SU-DHL-6 (cell line): ENCODE measurements around the gene CORO6.

Experiments used
- H2AFZ ChIP-seq: fragments of 200-600 bp; sonication (generic); 2 replicates; pipeline ENCODE4 v1.6.1; 2014; ENCODE audit warnings: low read depth, mild to moderate bottlenecking, moderate library complexity, mixed read lengths, antibody characterized with exemption, low read length; ENCODE audit not compliant: severe bottlenecking
- H3F3A ChIP-seq: fragments of 200-600 bp; shearing (Covaris generic); 2 replicates; pipeline ENCODE4 v1.6.0; 2016; ENCODE audit warnings: antibody characterized with exemption, mild to moderate bottlenecking; ENCODE audit not compliant: insufficient read depth
- H3K27ac ChIP-seq: fragments of 200-600 bp; sonication (generic); 2 replicates; pipeline ENCODE4 v1.5.1; 2016; ENCODE audit warnings: low read depth, mild to moderate bottlenecking, low read length, moderate library complexity, mixed read lengths
- H3K27me3 ChIP-seq: fragments of 200-600 bp; sonication (generic), shearing (Covaris generic); 2 replicates; pipeline ENCODE4 v1.6.0; 2014; ENCODE audit warnings: mild to moderate bottlenecking, low read length
- H3K36me3 ChIP-seq: fragments of 200-600 bp; sonication (generic); 2 replicates; pipeline ENCODE4 v1.6.1; 2014; ENCODE audit warnings: mild to moderate bottlenecking, low read length, mixed read lengths
- H3K4me2 ChIP-seq: fragments of 300-600, 200-600 bp; shearing (Covaris generic), sonication (generic); 2 replicates; pipeline ENCODE4 v1.6.0; 2014; ENCODE audit warnings: low read length, low read depth, mild to moderate bottlenecking; ENCODE audit not compliant: poor library complexity, severe bottlenecking
- H3K4me3 ChIP-seq: fragments of 200-600 bp; sonication (generic); 2 replicates; pipeline ENCODE4 v1.5.1; 2014; ENCODE audit warnings: antibody characterized with exemption, low read length, mild to moderate bottlenecking, mixed read lengths; ENCODE audit not compliant: insufficient read depth, poor library complexity, severe bottlenecking
- H3K79me2 ChIP-seq: fragments of 200-600 bp; sonication (generic); 2 replicates; pipeline ENCODE4 v1.6.1; 2014; ENCODE audit warnings: mild to moderate bottlenecking, low read length, moderate library complexity; ENCODE audit not compliant: insufficient read depth
- H3K9ac ChIP-seq: fragments of 200-600 bp; sonication (generic); 2 replicates; pipeline ENCODE4 v1.7.0; 2014; ENCODE audit warnings: mild to moderate bottlenecking, low read length
- H3K9me2 ChIP-seq: fragments of 200-600 bp; sonication (generic); replicated peaks from 2 replicates; pipeline ENCODE4 v1.6.1; 2014; ENCODE audit warnings: low read length; ENCODE audit not compliant: insufficient read depth
- H3K9me3 ChIP-seq: fragments of 200-600 bp; sonication (generic); 2 replicates; pipeline ENCODE4 v1.6.1; 2014; ENCODE audit warnings: low read length, mixed read lengths; ENCODE audit not compliant: insufficient read depth
- H4K20me1 ChIP-seq: fragments of 200-600 bp; sonication (generic); 2 replicates; pipeline ENCODE4 v1.6.1; 2014; ENCODE audit warnings: low read depth, mild to moderate bottlenecking, antibody characterized with exemption, low read length, moderate library complexity, mixed read lengths
- EZH2phosphoT487 ChIP-seq: fragments of 200-600 bp; sonication (generic), shearing (Covaris generic); conservative IDR thresholded peaks from 2 replicates; pipeline ENCODE4 v1.6.1; 2018; ENCODE audit warnings: mild to moderate bottlenecking, antibody characterized with exemption, low read length, moderate library complexity, mixed read lengths
- TF ChIP-seq, protein P1 (sequence below): fragments of 200-600 bp; sonication (generic); IDR thresholded peaks from one replicate; pipeline ENCODE4 v1.5.1; 2017; ENCODE audit warnings: antibody characterized with exemption, mild to moderate bottlenecking, low read length, moderate library complexity; ENCODE audit not compliant: insufficient read depth, poor library complexity, severe bottlenecking

Gene CORO6

DNA sequence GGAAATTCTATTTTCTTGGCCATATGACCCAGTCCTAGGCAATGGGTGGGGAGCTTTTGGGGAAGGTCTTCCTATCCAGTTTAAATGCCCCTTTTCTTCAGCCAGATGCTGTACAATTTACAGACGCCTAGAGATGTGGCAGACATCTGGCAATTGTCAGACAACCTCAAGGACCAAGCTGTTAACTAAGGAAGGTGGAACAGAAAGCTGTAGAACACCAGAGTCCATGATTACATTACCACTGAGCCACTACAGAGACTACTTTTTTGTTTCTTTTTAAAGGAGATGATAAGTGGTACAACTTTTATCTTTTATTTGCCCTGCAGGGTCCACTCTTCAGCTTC is 21.1 kb upstream of the CORO6 start:
- Histone ChIP-seq H3F3A (no peaks in the 10 kb centered on the region; the same call in 1 of the 2 replicates), H3K4me2 (no peak overlapping the region), H3K4me3 (no peak overlapping the region), H3K9ac (no peak overlapping the region), H4K20me1 (no peaks in the 10 kb centered on the region), H3K9me3 (no peaks in the 10 kb centered on the region), H3K79me2 (no peaks in the 10 kb centered on the region), H2AFZ (no peak overlapping the region), H3K9me2 (no peaks in the 10 kb centered on the region), H3K27ac (no peak overlapping the region), H3K27me3 (no peaks in the 10 kb centered on the region), H3K36me3 (no peaks in the 10 kb centered on the region)
- TF ChIP-seq, protein P1, sequence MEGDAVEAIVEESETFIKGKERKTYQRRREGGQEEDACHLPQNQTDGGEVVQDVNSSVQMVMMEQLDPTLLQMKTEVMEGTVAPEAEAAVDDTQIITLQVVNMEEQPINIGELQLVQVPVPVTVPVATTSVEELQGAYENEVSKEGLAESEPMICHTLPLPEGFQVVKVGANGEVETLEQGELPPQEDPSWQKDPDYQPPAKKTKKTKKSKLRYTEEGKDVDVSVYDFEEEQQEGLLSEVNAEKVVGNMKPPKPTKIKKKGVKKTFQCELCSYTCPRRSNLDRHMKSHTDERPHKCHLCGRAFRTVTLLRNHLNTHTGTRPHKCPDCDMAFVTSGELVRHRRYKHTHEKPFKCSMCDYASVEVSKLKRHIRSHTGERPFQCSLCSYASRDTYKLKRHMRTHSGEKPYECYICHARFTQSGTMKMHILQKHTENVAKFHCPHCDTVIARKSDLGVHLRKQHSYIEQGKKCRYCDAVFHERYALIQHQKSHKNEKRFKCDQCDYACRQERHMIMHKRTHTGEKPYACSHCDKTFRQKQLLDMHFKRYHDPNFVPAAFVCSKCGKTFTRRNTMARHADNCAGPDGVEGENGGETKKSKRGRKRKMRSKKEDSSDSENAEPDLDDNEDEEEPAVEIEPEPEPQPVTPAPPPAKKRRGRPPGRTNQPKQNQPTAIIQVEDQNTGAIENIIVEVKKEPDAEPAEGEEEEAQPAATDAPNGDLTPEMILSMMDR, result no peak
- no peak for TF ChIP-seq EZH2phosphoT487

DNA sequence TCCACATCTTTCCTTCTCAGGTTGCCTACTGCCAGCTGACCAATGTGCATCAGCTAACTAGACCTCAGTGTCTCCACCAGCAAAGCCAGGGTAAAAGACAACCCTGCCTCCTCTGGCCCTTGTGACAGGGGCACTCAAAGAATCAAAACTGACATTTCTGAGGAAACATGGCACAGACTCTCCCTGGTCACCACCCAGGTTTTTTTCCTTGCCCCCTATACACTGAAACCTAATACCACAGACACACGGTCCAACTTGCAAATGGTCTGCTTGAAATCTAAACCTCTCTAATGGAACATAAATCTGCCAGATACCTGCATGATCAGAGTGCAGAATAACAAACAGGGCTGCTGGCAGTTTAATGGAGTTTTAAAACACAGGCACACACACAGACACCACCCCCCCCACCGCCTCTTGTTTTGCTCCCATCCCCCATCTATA is 19.5 kb upstream of the CORO6 start:
- Histone ChIP-seq H3K36me3 (no peaks in the 10 kb centered on the region), H3K27me3 (no peaks in the 10 kb centered on the region), H3K9me3 (no peaks in the 10 kb centered on the region), H3F3A (no peaks in the 10 kb centered on the region; the same call in 1 of the 2 replicates), H3K9me2 (no peaks in the 10 kb centered on the region), H3K4me2 (no peak overlapping the region), H3K4me3 (no peak overlapping the region), H3K9ac (no peak overlapping the region), H3K27ac (no peak overlapping the region), H4K20me1 (no peaks in the 10 kb centered on the region), H3K79me2 (no peaks in the 10 kb centered on the region), H2AFZ (no peak overlapping the region)
- TF ChIP-seq EZH2phosphoT487, result no peak

DNA sequence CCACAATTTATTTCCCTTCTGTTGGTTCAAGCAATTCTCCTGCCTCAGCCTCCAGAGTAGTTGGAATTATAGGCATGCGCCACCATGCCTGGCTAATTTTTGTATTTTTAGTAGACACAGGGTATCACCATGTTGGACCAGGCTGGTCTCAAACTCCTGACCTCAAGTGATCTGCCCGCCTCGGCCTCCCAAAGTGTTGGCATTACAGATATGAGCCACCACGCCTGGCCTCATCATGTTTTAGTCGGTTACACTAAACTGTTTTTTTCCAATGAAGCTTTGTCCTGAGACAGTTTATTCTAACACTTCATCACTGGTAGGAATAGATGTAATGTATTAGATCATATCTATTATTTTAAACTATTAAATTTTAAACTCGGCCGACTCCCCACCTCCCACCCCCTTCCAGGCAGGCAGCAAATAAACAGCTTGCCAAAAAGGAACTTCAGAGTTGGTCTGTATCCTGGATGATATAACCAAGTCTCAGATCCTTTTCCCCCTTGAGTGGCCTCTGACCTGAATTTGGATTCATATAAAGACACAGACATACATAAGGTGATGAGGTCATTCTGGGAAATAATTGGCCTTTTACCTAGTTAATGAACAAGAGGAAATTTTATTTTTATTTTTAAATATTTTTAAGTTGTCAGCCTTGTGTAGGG is 18.4 kb upstream of the CORO6 start:
- no peak overlapping the region for H3K9ac ChIP-seq
- no peak overlapping the region for H3K4me3 ChIP-seq
- no peaks in the 10 kb centered on the region for H4K20me1 ChIP-seq
- no peak for TF ChIP-seq EZH2phosphoT487
- TF ChIP-seq, protein P1, result no peak
- no peaks in the 10 kb centered on the region for H3K79me2 ChIP-seq
- H3K36me3 ChIP-seq, result peaks cover 7% of the 10 kb centered on the region; the same call in 1 of the 2 replicates
- H3K4me2 ChIP-seq, result no peak overlapping the region
- H2AFZ ChIP-seq, result no peak overlapping the region
- no peak overlapping the region for H3K27ac ChIP-seq
- H3K9me3 ChIP-seq, result no peaks in the 10 kb centered on the region
- no peaks in the 10 kb centered on the region for H3K9me2 ChIP-seq
- no peaks in the 10 kb centered on the region; the same call in 1 of the 2 replicates for H3F3A ChIP-seq
- H3K27me3 ChIP-seq, result no peaks in the 10 kb centered on the region

DNA sequence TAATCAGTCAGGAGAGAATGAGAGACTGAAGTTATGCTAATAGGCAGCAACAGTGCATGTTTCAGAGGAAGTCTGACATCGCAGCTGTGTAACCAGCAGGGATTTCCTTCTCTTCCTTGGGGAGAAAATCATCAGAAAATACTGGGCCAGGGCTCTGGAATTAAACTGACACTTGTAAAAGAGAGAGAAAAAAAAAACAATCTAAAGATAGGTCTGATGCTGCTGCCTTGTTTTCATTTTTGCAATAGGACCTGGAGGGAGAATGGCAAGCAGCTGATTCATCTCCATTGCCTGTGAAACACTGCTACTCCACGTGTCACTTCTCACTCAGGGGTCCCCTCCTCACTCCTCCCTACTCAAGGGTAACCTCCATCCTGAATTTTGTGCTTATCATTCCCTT is 17.7 kb upstream of the CORO6 start:
- H3K36me3 ChIP-seq, result peaks cover 8% of the 10 kb centered on the region; the same call in 1 of the 2 replicates
- H2AFZ ChIP-seq, result no peak overlapping the region
- no peak overlapping the region for H3K27ac ChIP-seq
- no peaks in the 10 kb centered on the region for H4K20me1 ChIP-seq
- H3K4me3 ChIP-seq, result no peak overlapping the region
- H3K9me3 ChIP-seq, result no peaks in the 10 kb centered on the region
- H3K27me3 ChIP-seq, result no peaks in the 10 kb centered on the region
- H3K79me2 ChIP-seq, result no peaks in the 10 kb centered on the region
- TF ChIP-seq, protein P1, result no peak
- TF ChIP-seq EZH2phosphoT487, result no peak
- H3K4me2 ChIP-seq, result no peak overlapping the region
- no peak overlapping the region for H3K9ac ChIP-seq
- H3K9me2 ChIP-seq, result no peaks in the 10 kb centered on the region
- no peaks in the 10 kb centered on the region for H3F3A ChIP-seq
